HT1080 (cell line): ENCODE measurements around the gene TBC1D1. TPM values are rescaled to one million over a fixed set of nuclear protein-coding genes. Genes with fewer than 3 reads are reported as not detected.

Source experiments
- DNase-seq: peaks from one replicate; pipeline ENCODE4 v3.0.0-alpha.2; 2015; ENCODE audit warnings: low read depth
- total RNA-seq: library from RNA; depleted of rRNA; stranded (reverse); fragments of >200 nt; shearing (Covaris generic); gene quantifications from 2 replicates; pipeline ENCODE4 v1.2.3, GENCODE V29; 2014

The TBC1D1 gene
- total RNA-seq, 1 experiment from 2014 or later, result 129 TPM

- no peak for DNase-seq
Observed at GRCh38 chr4:38145033-38145678, 254.3 kb downstream of the TBC1D1 start.

- DNase-seq, result no peak
Observed at GRCh38 chr4:38145741-38146140, 254.9 kb downstream of the TBC1D1 start.

GRCh38 chr4:38146383-38146782, 255.5 kb downstream of the TBC1D1 start:
- no peak for DNase-seq

- DNase-seq, result no peak
Observed at GRCh38 chr4:38149472-38149996, 258.6 kb downstream of the TBC1D1 start.

- no peak for DNase-seq
Observed at GRCh38 chr4:38149997-38150671, 259.2 kb downstream of the TBC1D1 start.

GRCh38 chr4:38150766-38151165, 259.9 kb downstream of the TBC1D1 start:
- no peak for DNase-seq

GRCh38 chr4:38151873-38152272, 261.0 kb downstream of the TBC1D1 start:
- no peak for DNase-seq

GRCh38 chr4:38152305-38152704, 261.4 kb downstream of the TBC1D1 start:
- no peak for DNase-seq

GRCh38 chr4:38152721-38153386, 262.0 kb downstream of the TBC1D1 start:
- DNase-seq, result no peak

- no peak for DNase-seq
Observed at GRCh38 chr4:38153387-38153760, 262.5 kb downstream of the TBC1D1 start.

GRCh38 chr4:38154252-38154651, 263.4 kb downstream of the TBC1D1 start:
- DNase-seq, result no peak

- no peak for DNase-seq
Observed at GRCh38 chr4:38154681-38155588, 264.1 kb downstream of the TBC1D1 start.

GRCh38 chr4:38155589-38156294, 264.9 kb downstream of the TBC1D1 start:
- no peak for DNase-seq

- no peak for DNase-seq
Observed at GRCh38 chr4:38157592-38157991, 266.7 kb downstream of the TBC1D1 start.

- peak; percentile 91 for DNase-seq
Observed at GRCh38 chr4:38160487-38161207, 269.8 kb downstream of the TBC1D1 start.

GRCh38 chr4:38161208-38162113, 270.6 kb downstream of the TBC1D1 start:
- no peak for DNase-seq

GRCh38 chr4:38162240-38162784, 271.4 kb downstream of the TBC1D1 start:
- DNase-seq, result peak; percentile 75

GRCh38 chr4:38163216-38164006, 272.5 kb downstream of the TBC1D1 start:
- DNase-seq, result peak; percentile 61
